ENCODE measurements around the gene TMEM239.
"Not testable (repeated sequence)": the region's sequence is repeated elsewhere in the genome, so short reads cannot be mapped to it uniquely, and the experiment has no call there.

TMEM239 gene

GRCh38 chr20:2816583-2817340, 598 bp downstream of the TMEM239 start:
- intact Hi-C loops (cut with DNase I), result no loop called here
- peak in 2 of 42 donors; percentile 2 to 12 for DNase-seq

DNA sequence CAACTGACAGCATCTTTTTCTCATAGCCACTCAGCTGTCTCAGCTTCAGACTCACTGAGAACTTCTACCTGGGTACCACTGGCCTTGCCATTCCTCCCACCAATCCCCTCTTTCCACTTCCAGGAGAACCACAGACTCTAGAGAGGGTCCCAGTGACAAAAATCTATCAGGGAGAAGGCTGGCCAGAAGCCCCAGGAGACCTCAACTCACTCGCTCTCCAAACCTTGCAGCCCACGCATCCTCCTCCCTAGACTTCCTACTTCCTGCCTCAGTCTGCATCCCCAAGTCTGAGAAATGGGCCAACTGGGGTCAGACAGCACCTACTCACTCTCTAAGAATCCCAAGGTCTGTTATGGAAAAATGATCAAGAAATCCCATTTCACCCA, 1.2 kb downstream of the TMEM239 start:
- intact Hi-C loops (cut with DNase I), result no loop called here
- DNase-seq, result peak in 2 of 42 donors; percentile 2 to 12

DNA sequence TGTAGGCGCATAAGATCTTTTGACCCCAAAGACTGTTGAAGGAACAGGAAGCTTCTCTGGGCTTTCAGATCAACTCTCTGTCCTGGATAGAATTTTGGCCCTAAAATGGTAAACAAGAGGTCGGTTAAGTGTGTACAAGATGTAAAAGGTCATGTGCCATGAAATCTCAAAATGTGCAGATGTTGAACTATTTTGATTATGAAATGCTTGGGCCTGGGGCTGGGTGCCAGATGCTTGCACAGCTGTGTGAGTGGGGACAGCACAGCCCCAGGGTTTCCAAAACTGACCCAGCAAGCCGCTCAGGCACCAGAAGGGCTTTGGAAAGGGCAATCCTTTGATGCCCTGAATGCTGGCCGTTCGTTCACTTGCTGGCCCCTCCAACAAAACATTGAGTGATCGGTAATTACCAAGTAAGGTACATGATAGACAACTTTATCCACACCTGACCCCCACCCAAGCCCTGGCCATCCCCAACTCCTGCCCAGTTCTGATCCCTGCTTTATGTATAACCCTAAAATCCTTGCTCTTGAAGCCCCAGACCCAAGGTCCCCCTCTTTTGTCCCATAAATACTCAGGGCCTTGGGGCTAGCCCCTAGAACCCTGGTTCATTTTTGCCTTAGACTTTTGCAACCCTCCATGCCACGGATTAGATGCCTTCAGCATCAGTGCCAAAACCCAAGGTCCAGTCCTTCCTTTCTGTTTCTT, 1.9 kb downstream of the TMEM239 start:
- DNase-seq, result peak in 6 of 42 donors; percentile 1 to 31 (median 10)
- intact Hi-C loops (cut with DNase I), result no loop called here

- intact Hi-C loops (cut with DNase I), result no loop called here
- peak in 3 of 42 donors; percentile 5 to 30 (median 12) for DNase-seq
These were observed 4.1 kb downstream of the TMEM239 start for GRCh38 chr20:2820084-2820895.

- intact Hi-C loops (cut with DNase I), result no loop called here
- peak in 3 of 42 donors; percentile 8 to 35 (median 12) for DNase-seq
These were observed 5.0 kb downstream of the TMEM239 start for GRCh38 chr20:2820896-2821869.

- peak in 2 of 42 donors; percentile 8 to 29 for DNase-seq
- intact Hi-C loops (cut with DNase I), result no loop called here
These were observed 5.9 kb downstream of the TMEM239 start for GRCh38 chr20:2822073-2822472.

DNA sequence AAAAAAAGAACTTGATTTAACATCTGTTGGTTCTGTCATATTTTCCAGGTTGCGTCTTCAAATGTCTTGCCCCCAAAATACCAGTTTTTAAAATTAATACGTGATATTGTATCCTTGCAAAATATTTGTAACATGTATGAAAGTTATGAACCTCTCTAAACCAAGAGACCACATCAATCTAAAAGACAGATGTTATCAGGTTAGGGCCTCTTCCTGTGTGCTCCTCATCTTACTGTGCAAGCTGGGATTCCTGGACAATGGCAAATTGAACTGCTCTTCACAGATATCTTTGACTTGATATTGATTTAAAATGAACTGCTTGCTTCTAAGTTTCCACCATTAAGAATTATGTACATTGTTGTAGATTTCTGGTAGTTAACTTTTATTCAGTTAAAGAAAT, 9.6 kb downstream of the TMEM239 start:
- intact Hi-C loops (cut with DNase I), result no loop called here
- no peak for DNase-seq

DNA sequence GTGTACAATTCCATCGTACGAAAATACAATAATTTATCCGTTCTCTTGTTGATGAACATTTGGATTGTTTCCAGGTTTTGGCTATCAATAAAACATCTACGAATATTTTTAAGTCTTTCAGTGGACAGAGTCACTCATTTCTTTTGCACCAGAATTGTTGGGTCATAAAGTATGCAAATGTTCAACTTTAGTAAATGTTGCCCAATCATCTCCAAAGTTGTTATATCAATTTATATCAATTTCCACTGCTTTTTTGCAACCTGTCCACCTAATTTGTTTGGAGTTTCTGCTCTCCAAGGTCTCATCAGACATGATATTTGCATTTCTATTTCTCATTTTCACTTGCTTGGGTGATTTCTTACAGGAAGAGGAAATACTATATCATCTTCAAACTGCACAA, 10.5 kb downstream of the TMEM239 start:
- no peak for DNase-seq
- intact Hi-C loops (cut with DNase I), result no loop called here

DNA sequence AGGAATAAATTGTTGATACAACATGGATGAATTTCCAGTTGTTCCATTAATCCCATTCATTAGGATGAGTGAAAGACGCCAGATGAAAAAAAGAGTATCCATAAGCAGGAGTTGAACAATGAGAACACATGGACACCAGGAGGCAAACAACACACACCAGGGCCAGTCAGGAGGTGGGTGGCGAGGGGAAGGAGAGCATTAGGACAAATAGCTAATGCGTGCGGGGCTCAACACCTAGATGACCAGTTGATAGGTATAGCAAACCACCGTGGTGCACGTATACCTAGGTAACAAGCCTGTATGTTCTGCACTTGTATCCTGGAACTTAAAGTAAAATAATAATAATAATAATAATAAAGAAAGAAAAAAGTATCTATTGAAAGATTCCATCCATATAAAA, 13.2 kb downstream of the TMEM239 start:
- intact Hi-C loops (cut with DNase I), result no loop called here
- no peak for DNase-seq

DNA sequence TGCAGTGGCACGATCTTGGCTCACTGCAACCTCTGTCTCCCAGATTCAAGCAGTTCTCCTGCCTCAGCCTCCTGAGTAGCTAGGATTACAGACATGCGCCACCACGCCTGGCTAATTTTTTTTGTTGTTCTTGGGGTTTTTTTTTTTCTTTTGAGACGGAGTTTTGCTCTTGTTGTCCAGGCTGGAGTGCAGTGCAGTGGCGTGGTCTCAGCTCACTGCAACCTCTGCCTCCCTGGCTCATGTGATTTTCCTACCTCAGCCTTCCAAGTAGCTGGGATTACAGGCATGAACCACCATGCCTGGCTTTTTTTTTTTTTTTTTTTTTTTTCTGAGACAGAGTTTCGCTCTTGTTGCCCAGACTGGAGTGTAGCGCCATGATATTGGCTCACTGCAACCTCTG, 15.0 kb downstream of the TMEM239 start:
- not testable (repeated sequence) for DNase-seq
- intact Hi-C loops (cut with DNase I), result loop anchor here (10.0 kb wide), 1 partner anchor 136 kb away; the partner anchor contains the start of gene EBF4

GRCh38 chr20:2833761-2834160, 17.6 kb downstream of the TMEM239 start:
- intact Hi-C loops (cut with DNase I), result loop anchor here (10.0 kb wide), 1 partner anchor 139 kb away; the partner anchor contains the start of gene EBF4
- DNase-seq, result no peak

GRCh38 chr20:2834401-2835110, 18.4 kb downstream of the TMEM239 start:
- intact Hi-C loops (cut with DNase I), result loop anchor here (10.0 kb wide), 1 partner anchor 140 kb away; the partner anchor contains the start of gene EBF4
- no peak for DNase-seq

GRCh38 chr20:2835331-2835796, 19.2 kb downstream of the TMEM239 start:
- intact Hi-C loops (cut with DNase I), result loop anchor here (10.0 kb wide), 1 partner anchor 141 kb away; the partner anchor contains the start of gene EBF4
- peak in 1 of 42 donors; percentile 31 for DNase-seq

GRCh38 chr20:2836035-2836434, 19.9 kb downstream of the TMEM239 start:
- intact Hi-C loops (cut with DNase I), result loop anchor here (10.0 kb wide), 1 partner anchor 141 kb away; the partner anchor contains the start of gene EBF4
- DNase-seq, result peak in 1 of 42 donors; percentile 24

- no peak for DNase-seq
- intact Hi-C loops (cut with DNase I), result loop anchor here (10.0 kb wide), 1 partner anchor 143 kb away; the partner anchor contains the start of gene EBF4
These were observed 21.2 kb downstream of the TMEM239 start for GRCh38 chr20:2837221-2837960.

DNA sequence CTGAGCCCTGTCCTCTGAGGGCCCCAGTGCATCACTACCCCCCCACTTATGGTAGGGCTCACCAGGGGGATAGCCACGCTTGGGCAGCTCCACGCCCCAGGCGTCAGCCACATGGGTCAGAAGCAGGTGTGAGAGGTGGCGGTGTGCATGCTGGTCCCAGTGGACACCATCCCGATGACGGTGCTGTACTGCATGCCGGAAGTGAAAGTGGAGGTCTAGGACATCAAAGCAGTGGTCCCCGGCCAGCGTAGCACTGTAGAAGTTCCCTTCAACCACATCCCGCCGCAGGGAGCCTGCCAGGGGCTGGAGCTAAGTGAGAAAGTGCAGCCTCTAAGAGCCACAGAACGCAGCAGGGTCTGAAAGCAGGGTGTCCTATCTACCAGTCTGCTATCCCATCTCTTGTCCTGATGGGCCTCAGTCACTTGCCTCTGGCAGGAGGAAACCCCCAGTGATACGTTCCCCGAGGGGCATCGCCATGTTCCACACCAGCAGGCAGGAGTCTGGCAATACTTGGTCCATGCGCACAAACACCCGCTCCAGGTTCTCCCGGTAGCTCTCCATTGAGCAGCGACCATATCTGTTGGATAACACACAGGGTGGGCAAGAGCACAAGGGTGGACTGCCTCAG, 22.1 kb downstream of the TMEM239 start:
- peak in 1 of 42 donors; percentile 11 for DNase-seq
- intact Hi-C loops (cut with DNase I), result loop anchor here (10.0 kb wide), 1 partner anchor 143 kb away; the partner anchor contains the start of gene EBF4
